Measurements from ENCODE around the gene SCGB1A1. TPM values are rescaled to one million over a fixed set of nuclear protein-coding genes. Genes with fewer than 3 reads are reported as not detected.

SCGB1A1 gene
- total RNA-seq, 1 donor from 2014 or later, result not detected

DNA sequence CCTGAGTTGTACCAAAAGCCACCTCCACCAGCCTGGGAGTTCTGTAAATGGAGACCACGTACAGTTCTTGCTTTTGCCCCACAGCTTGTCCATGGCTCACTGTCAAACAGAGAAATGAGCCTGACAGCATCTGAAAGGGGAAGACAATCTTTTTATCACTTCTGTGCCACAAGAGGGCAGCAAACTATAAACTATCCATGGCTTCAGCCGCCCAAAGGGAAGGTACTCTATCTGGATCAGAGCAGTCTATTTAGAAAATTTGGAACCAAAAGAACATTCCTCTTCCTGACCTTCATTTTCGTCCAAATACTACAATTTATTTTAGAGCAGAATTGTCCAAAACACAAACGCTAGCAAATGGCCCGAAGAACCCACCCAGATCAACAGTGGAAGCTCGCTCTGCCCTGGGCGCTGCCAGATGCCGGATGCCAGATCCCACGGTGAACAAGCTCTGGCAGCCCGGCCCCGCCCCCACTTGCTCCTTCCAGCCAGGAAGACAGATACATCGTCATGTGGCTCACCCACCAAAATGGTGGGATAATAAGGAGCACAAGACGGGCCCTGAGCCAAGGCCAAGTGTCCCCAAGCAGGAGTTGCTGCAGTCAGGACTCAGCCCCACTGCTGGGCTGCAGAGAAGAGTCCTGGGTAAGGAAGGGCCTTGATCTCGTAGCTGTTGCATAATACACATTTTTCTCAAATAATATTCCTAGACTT lies 23.9 kb upstream of the SCGB1A1 start:
- intact Hi-C loops (cut with DNase I), result loop anchor here (5.0 to 10.0 kb wide), 3 partner anchors 152 to 470 kb away; partner anchors contain the start of gene AHNAK
- DNase-seq (peak; percentile 90), ATAC-seq (ENCODE audit: poor library complexity) (peak; percentile 90)

DNA sequence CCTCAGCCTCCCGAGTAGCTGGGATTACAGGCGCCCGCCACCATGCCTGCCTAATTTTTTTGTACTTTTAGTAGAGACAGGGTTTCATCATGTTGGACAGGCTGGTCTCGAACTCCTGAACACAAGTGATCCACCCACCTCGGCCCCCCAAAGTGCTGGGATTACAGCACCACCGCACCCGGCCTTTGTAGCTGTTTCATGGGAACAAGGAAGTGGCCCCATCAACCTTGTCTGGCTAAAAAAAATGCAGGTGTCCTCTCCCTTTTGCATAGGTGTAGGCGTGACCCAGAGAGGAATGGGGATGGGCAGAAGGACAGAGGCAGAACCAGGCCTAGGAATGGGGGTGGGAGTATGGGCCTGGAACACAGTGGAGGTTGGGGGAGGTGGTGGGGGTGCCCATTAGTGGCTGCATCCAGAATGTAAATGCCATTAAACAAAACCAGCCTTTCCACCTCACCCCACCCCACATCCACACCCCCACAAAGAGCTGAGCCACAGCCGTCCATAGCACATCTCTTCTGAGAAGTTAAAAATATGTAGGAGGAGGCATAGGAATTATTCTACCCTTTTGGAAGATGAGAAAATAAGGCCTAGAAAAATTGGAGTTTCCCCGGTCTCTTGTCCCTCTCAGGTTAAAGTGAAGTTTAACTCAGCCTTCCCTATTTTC lies 22.8 kb upstream of the SCGB1A1 start:
- DNase-seq, result no peak
- intact Hi-C loops (cut with DNase I), result loop anchor here (5.0 to 10.0 kb wide), 3 partner anchors 151 to 469 kb away; partner anchors contain the start of gene AHNAK
- no peak for ATAC-seq (ENCODE audit: poor library complexity)

DNA sequence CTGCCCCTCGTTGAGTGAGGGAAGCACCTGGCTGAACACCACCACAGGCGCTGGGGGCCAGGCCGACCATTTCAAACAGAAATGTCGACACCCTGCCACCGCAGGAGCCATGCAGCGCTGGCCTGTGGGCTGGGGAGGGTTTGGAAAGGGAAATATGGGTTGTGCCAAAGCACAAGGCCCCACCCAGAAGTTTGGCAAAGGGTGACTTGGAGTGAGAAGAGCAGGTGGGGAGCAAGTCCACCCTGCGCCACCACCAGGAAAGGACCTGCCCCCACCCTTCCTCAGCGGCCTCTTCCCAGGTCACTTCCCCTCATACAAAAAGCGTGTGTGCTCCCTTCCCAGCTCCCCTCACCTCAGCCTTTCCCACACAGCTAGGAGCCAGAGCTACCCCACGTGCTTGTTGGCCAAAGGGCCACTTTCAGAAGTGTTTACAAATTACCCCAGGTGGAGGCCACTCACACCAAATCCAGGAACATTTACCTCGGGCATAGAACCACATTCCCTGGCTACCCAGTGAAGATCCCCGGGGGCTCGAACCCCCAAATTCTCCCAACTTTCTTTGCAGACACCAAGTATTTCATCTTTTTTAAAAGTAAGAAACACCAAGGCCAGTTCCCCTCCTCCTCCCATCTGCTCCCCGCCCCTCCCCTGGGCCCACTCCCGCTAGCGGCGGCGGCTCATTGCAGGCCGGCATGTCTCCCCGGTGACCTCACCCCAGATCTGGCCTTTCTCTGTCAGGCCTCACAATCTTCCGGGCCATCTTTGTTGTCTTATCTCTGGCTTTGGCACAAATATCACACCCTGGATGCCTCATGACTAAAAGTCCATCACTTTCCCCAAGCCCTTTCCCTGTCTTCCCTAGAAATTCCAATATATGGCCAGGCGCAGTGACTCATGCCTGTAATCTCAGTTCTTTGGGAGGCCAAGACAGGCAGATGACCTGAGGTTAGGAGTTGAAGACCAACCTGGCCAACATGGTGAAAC lies 20.5 kb upstream of the SCGB1A1 start:
- ATAC-seq (ENCODE audit: poor library complexity), result peak; percentile 26
- DNase-seq, result peak; percentile 70
- intact Hi-C loops (cut with DNase I), result loop anchor here (5.0 to 10.0 kb wide), 3 partner anchors 149 to 466 kb away; partner anchors contain the start of gene AHNAK

DNA sequence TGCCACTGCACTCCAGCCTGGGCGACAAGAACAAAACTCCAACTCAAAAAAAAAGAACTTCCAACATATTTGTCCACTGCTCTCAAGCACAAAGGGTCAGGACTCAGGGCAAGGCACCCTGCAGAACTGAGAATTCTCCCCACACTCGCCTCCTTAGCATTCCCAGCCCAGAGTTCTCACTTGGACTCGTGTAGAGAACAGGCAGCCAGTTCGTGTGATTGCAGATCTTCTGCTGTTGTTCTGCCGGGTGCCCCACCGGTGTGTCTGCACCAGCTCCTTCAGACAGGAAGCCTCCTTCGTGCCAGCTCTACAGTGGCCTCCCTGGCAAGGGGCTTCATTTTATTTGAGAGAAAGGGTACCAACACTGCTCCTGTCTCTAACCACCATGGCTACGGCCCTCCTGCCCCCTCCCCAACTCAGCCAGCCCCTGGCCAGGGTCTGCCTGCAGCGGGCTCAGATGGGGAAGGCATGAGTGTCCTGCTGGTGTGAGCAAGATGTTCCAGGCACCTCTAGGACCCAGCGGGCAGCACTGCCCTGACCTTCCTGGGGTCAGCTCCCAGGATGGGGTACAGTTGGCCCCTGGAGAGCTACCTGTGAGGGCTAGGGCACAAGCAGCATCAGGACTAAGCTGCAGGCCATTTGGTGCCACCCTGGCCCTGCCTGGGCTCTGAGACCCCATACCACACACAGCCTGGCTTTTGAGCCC lies 19.5 kb upstream of the SCGB1A1 start:
- no peak for DNase-seq
- intact Hi-C loops (cut with DNase I), result loop anchor here (5.0 to 10.0 kb wide), 3 partner anchors 148 to 465 kb away; partner anchors contain the start of gene AHNAK
- ATAC-seq (ENCODE audit: poor library complexity), result no peak

DNA sequence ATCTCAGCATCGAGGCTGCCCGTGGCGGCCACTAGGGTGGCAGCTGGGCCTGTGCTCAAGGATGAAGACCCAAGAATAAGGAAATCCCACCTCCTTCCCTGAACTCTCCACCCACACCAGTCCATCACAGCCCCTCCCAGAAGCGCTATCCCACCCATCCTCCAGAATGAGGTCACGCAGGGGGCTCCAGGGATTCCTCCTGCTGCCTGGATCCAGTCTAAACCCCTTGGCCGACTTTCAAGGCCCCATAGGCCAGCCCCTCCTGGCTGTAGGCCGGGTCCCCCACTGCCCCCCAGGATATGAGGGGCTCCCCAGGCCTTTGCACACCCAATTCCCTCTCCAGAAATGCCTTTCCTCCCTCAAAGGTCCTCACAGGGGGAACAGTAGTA lies 19.0 kb upstream of the SCGB1A1 start:
- intact Hi-C loops (cut with DNase I), result loop anchor here (5.0 to 10.0 kb wide), 3 partner anchors 147 to 465 kb away; partner anchors contain the start of gene AHNAK
- DNase-seq (peak; percentile 59), ATAC-seq (ENCODE audit: poor library complexity) (no peak)

DNA sequence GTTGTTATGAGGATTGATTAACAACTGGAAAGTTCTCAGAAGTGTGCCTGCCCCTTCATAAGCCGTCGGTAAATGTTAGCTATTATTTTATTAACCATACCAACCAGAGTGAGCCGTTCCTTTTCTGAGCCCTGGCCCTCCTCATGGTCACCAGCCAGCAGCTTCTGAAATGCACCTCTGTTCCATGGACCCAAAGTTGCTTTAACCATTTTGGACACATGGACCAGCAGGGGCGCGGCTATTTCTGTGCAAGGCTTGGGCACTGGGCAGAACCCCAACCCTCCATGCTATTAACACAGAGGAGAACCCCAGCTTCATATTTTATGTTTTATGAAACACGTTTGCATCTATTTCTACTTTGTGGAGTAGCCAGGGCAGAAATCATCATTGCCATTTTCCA lies 18.6 kb upstream of the SCGB1A1 start:
- no peak for DNase-seq
- intact Hi-C loops (cut with DNase I), result no loop called here

DNA sequence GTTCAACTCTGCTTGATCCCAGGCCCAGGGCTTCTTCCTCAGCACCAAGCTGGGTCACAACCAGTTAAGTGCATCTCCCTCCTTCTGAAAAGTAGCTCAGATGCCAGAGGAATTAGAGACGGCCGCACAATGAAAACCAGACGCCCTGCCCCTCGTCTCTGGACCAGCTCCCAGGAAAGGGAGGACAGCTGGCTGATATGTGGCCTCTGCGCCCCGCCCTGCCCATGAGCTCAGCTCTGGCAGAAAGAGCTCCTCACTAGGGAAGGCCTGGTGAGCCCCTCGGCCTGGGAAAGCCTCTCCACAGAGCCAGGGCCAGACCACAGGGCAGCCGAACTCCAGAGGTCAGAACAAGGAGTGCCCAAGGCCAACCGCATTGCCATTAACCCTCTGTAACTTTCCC lies 18.1 kb upstream of the SCGB1A1 start:
- ATAC-seq (ENCODE audit: poor library complexity) (peak; percentile 83), DNase-seq (peak; percentile 92)
- intact Hi-C loops (cut with DNase I), result no loop called here

More for the DNA sequence above, 18.6 kb upstream of the SCGB1A1 start:
- no peak for ATAC-seq (ENCODE audit: poor library complexity)

DNA sequence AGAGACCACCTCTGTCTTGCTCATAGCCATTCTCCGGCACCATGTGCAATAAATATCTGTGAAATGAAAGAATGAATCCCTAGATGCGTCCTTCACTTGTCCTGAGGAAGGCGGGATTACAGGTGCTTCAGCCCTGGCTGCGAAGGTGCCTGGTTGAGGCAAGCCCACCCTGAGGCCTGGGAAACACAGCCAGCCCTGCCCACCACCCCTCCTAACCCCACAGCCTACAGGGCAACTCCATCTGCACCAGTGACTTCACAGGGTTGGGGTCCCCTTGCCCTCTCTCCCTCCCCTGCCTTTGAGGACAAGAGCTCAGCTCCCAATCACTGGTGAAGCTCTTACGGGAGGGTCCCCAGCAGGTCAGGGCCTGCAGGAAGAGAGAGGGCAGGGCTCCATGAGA lies 17.5 kb upstream of the SCGB1A1 start:
- intact Hi-C loops (cut with DNase I), result no loop called here
- ATAC-seq (ENCODE audit: poor library complexity) (no peak), DNase-seq (no peak)

DNA sequence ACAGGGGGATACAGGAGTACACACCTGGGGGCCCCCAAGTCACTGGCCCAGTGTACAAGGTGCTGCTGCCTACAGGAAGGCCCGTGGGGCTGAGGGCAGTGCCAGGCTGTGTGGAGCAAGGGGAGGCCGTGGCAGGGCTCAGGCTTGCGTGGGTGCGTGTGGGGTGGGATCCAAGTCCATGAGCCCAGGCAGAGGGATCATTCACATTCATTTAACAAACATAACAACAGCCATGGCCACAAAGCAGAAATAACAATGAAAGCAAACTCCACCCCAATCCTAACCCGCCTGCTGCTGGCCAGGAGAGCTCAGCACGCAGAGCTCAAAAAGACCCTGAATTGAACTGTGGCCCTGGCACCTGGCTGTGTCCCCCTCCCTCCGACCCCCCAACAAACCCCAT lies 17.0 kb upstream of the SCGB1A1 start:
- DNase-seq (no peak), ATAC-seq (ENCODE audit: poor library complexity) (no peak)
- intact Hi-C loops (cut with DNase I), result no loop called here

DNA sequence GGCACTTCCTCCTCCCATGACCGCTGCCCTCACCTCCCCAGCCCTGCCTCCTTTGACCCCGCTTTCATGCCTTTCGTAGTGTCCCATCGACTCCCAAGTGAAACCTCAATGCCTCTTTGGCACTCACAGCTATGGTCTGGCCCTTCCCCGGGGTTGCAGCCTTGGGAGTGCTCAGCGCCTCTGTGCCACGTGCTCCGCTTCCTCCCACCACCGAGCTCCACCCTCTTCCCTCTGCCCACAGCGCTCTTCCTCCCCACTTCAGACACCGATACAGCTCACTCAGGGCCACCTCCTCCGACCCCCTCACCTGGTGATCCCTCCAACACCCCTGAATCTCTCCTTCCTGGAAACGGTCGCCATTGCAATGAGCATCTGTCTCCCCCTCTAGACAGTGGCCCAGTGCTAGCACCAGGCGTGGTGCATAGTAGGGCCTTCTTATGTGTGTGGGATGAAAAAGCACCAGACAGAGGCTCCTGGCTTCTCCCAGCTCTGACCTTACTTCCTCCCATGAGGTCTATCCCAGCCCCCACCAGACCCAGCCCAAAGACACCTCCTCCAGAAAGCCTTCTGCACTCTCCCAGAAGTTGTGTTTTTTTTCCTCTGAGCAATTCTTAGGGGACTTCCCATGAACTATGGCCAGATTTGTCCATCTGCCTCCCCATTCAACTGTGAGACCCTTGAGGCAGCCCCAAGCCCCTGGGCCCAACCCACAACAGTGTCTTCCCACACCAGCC lies 16.4 kb upstream of the SCGB1A1 start:
- intact Hi-C loops (cut with DNase I), result no loop called here
- peak; percentile 84 for DNase-seq
- ATAC-seq (ENCODE audit: poor library complexity), result peak; percentile 61

DNA sequence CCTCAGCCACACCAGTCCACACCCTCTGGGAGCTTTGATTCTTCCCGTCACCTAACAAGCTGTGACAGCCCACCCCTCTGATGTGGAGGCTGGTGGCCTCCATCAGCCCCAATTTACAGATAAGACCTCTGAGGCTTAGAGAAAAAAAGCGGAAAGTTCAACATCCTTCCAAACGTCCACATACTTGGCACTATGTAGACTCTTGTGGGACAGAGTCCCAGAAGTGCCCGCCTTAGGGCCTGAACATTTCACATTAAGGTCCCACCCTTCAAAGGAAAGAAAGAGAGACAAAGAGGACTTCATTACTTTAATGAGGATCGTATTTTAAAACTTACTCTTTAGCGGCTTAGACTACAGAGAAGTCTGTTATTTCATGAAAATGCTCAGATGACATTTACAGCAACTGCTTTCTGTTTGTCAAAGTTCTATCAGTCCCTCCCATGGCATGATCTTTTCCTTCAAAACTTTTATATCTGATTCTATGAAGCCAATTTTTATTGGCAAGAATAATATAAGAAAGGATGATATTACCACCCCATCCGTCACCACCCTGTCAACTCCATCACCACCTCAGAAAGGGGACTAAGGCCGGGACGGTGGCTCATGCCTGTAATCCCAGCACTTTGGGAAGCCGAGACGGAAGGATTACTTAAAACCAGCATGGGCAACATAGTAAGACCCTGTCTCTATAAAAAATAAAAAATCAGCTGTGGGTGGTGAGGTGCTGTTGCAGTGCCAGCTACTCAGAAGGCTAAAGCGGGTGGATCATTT lies 15.7 kb upstream of the SCGB1A1 start:
- intact Hi-C loops (cut with DNase I), result no loop called here
- DNase-seq (no peak), ATAC-seq (ENCODE audit: poor library complexity) (no peak)

DNA sequence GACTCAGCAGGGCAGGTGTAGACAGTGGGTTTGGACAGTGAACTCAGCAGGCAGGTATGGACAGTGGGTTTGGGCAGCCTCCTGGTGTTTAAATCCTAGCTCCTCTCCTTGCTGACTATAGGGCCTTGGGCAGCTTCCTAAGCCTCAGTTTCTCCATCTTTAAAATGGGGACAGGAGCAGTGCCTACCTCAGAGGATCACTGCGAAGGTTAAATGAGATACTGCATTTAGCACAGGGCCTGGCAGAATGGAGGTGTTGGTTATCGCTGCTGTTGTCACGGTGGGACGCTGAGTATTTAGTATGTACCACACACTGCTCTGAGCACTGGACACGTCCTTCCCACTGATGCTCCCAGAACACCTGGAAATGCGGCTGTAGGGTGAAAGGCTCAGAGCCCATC lies 14.4 kb upstream of the SCGB1A1 start:
- DNase-seq (no peak), ATAC-seq (ENCODE audit: poor library complexity) (no peak)
- intact Hi-C loops (cut with DNase I), result no loop called here

DNA sequence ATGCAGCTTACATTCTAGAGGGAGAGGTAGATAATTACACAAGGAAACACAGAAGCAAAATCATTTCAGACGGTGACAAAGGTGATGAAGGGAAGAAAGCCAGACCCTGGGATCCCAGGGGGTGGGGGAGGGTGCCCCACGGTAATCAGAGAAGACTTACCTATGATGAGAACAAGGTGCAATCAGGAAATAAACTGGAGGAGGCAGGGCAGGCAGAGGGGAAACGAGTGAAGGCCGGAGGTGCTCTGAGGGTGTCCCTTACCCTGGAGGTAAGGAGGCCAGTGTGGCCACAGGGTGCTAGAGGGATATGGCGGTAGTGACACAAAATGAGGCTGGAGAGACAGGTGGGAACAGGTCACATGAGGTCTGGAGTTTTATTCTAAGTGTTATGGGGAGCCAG lies 13.9 kb upstream of the SCGB1A1 start:
- ATAC-seq (ENCODE audit: poor library complexity), result no peak
- intact Hi-C loops (cut with DNase I), result no loop called here
- DNase-seq, result no peak

DNA sequence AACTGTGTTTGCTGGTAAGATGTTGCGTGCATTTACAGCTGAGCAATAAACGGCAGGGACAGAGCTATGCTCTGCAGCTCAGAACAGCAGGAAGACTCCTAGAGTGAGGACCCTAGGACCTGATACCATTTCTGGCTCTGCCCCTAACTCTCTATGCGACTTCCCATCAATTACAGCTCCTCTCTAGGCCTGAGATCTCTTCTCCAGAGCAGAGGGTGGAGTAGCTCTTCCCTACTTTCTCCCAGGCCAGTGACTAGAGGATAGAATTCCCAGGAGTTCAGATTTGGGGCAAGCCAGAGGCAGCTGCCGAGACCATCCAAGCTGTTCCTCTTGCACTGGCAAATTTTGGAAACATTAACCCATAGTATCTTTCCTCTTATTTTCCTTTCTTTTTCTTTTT lies 12.8 kb upstream of the SCGB1A1 start:
- ATAC-seq (ENCODE audit: poor library complexity) (no peak), DNase-seq (no peak)
- intact Hi-C loops (cut with DNase I), result no loop called here

DNA sequence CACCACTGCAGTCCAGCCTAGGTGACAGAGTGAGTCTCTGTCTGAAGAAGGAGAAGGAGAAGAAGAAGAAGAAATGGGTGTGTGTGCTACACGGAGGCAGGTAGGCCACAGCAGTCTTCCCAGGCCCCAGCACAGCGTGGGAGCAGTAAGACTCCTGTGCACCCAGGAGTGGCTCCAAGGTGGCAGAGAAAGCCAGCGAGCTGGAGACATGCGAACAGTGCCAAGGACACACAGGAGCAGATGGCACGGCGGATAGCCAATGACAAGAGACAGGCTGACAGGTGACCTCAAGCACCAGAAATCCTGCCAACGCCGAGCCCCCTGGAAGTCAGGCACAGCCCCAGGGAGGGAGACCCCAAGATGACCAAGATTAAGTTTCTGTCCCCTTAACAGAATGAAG lies 9.0 kb upstream of the SCGB1A1 start:
- ATAC-seq (ENCODE audit: poor library complexity) (no peak), DNase-seq (no peak)
- intact Hi-C loops (cut with DNase I), result no loop called here

DNA sequence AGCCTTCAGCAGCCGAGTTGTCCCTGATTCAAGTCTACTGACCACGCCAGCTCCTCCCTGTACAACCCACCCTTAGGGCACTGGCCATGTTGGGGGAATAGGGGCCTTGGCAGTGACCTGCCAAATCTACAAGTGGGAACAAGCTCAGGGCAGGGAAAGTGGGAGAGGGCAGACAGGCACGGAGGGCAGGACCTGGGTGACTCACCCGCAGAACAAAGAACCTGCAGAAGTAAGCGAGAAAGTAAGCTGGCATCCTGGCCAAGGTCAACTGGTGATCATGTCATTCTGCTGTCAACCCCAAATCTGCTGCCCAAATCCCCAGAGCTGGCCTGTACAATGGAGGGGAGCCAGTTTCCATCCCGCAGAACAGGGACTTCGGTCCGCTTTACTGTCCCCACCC lies 7.9 kb upstream of the SCGB1A1 start:
- DNase-seq (no peak), ATAC-seq (ENCODE audit: poor library complexity) (no peak)
- intact Hi-C loops (cut with DNase I), result no loop called here

DNA sequence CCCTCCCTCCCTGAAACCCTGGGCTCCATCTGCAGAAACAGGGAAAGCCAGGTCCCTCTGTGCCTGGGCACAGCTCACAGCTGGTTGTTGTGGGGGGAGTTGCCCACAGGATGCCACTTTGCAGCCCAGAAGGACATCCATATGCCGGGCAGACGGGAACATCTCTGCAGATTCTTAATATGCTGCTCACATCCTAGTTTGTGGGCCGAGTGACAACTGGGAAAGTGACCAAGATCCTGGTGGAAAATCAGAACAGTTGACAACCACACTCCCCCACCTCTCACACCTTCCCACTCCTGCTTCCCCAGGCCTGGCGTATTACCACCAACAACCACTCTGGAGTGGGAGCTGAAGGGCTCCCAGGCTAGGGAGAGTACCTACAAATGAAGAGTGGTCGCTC lies 7.3 kb upstream of the SCGB1A1 start:
- intact Hi-C loops (cut with DNase I), result no loop called here
- ATAC-seq (ENCODE audit: poor library complexity), result no peak
- no peak for DNase-seq

All from Right ventricle myocardium superior (tissue), 1 donor.